HEK293 (cell line): Measurements from ENCODE around the gene DOK3.
A peak's percentile ranks its signal among the peaks of the same experiment; 100 is the strongest.

Experiments used
- CTCF ChIA-PET: fragments of 350-600 bp; formaldehyde crosslinking; extraction: SDS; loops from one replicate; lab custom pipeline; 2021; ENCODE audit warnings: antibody characterized with exemption; lab: Yijun Ruan, JAX
- POLR2A ChIA-PET: fragments of 300-600 bp; formaldehyde crosslinking; extraction: SDS; loops from one replicate; lab custom pipeline; 2020; ENCODE audit warnings: antibody characterized with exemption, inconsistent platforms; lab: Yijun Ruan, JAX
- H3K27ac ChIP-seq: fragments of 200-500 bp; sonication (Bioruptor generic); 2 replicates; pipeline ENCODE4 v1.5.1; 2014; ENCODE audit warnings: low read depth, low read length, control low read depth, inconsistent platforms; ENCODE audit errors: extremely low read depth
- H3K36me3 ChIP-seq, 2 experiments: fragments of 200-500 bp in 1 of 2; sonication (Bioruptor generic) in 1 of 2; 1 replicate in 1 of 2; 2 replicates in 1 of 2; pipeline ENCODE4 v1.5.1; 2014 to 2017; ENCODE audit warnings: inconsistent platforms in 2 of 2, low read length in 2 of 2; ENCODE audit not compliant: control insufficient read depth in 2 of 2, insufficient read depth in 1 of 2
- H3K4me1 ChIP-seq: fragments of 200-500 bp; sonication (Bioruptor generic); 2 replicates; pipeline ENCODE4 v1.5.1; 2014; ENCODE audit warnings: mild to moderate bottlenecking, low read length, inconsistent platforms; ENCODE audit not compliant: control insufficient read depth, insufficient read depth
- H3K4me3 ChIP-seq: 2 replicates; pipeline ENCODE4 v1.5.1; 2011; ENCODE audit warnings: low read depth, mild to moderate bottlenecking, control low read depth, low read length, moderate library complexity
- H3K9me3 ChIP-seq: fragments of 200-500 bp; sonication (Bioruptor generic); 2 replicates; pipeline ENCODE4 v1.5.1; 2014; ENCODE audit warnings: low read depth, low read length, inconsistent platforms; ENCODE audit not compliant: control insufficient read depth, insufficient read depth
- EGR2 ChIP-seq: fragments of 450-650 bp; formaldehyde crosslinking; IDR thresholded peaks from 2 replicates; pipeline ENCODE4 v1.5.1; 2016; ENCODE audit warnings: low read depth, missing biosample characterization, missing genetic modification characterization
- FEZF1 ChIP-seq: fragments of 450-650 bp; formaldehyde crosslinking; IDR thresholded peaks from 2 replicates; pipeline ENCODE4 v1.5.1; 2016; ENCODE audit warnings: missing biosample characterization, missing genetic modification characterization
- IKZF3 ChIP-seq: fragments of 450-650 bp; IDR thresholded peaks from 2 replicates; pipeline ENCODE4 v1.5.0; 2018; ENCODE audit warnings: missing biosample characterization, mild to moderate bottlenecking, missing genetic modification characterization, moderate library complexity
- KLF9 ChIP-seq: fragments of 450-650 bp; formaldehyde crosslinking; IDR thresholded peaks from 2 replicates; pipeline ENCODE4 v1.5.1; 2016; ENCODE audit warnings: missing biosample characterization, missing genetic modification characterization, low read depth
- TRIM28 ChIP-seq: IDR thresholded peaks from 2 replicates; pipeline ENCODE4 v1.6.1; 2011; ENCODE audit warnings: low read length, control low read depth, borderline replicate concordance
- ZFHX2 ChIP-seq: fragments of 450-650 bp; formaldehyde crosslinking; conservative IDR thresholded peaks from 2 replicates; pipeline ENCODE4 v1.5.1; 2016; ENCODE audit warnings: missing biosample characterization, missing genetic modification characterization
- ZIC2 ChIP-seq: fragments of 450-650 bp; formaldehyde crosslinking; IDR thresholded peaks from 2 replicates; pipeline ENCODE4 v1.5.1; 2016; ENCODE audit warnings: missing biosample characterization, missing genetic modification characterization
- ZNF174 ChIP-seq: fragments of 450-650 bp; formaldehyde crosslinking; IDR thresholded peaks from 2 replicates; pipeline ENCODE4 v1.5.0; 2017; ENCODE audit warnings: missing biosample characterization, mild to moderate bottlenecking, missing genetic modification characterization
- ZNF184 ChIP-seq: fragments of 450-650 bp; IDR thresholded peaks from 2 replicates; pipeline ENCODE4 v1.5.1; 2018; ENCODE audit warnings: missing biosample characterization, mild to moderate bottlenecking, missing genetic modification characterization
- ZNF24 ChIP-seq: fragments of 450-650 bp; formaldehyde crosslinking; IDR thresholded peaks from 2 replicates; pipeline ENCODE4 v1.5.1; 2016; ENCODE audit warnings: missing biosample characterization, missing genetic modification characterization
- ZNF248 ChIP-seq: fragments of 450-650 bp; formaldehyde crosslinking; IDR thresholded peaks from 2 replicates; pipeline ENCODE4 v1.5.1; 2017; ENCODE audit warnings: missing biosample characterization, missing genetic modification characterization
- ZNF292 ChIP-seq: fragments of 450-650 bp; formaldehyde crosslinking; IDR thresholded peaks from 2 replicates; pipeline ENCODE4 v1.5.1; 2016; ENCODE audit warnings: low read depth, missing biosample characterization, missing genetic modification characterization, borderline replicate concordance
- ZNF302 ChIP-seq: fragments of 450-650 bp; formaldehyde crosslinking; IDR thresholded peaks from 2 replicates; pipeline ENCODE4 v1.5.1; 2016; ENCODE audit warnings: missing biosample characterization, missing genetic modification characterization, low read depth
- ZNF530 ChIP-seq: fragments of 450-650 bp; formaldehyde crosslinking; IDR thresholded peaks from 2 replicates; pipeline ENCODE4 v1.5.1; 2016; ENCODE audit warnings: low read depth, missing biosample characterization, missing genetic modification characterization
- ZNF747 ChIP-seq: fragments of 450-650 bp; formaldehyde crosslinking; IDR thresholded peaks from 2 replicates; pipeline ENCODE4 v1.5.1; 2016; ENCODE audit warnings: missing biosample characterization, missing genetic modification characterization
- ZNF785 ChIP-seq: fragments of 450-650 bp; formaldehyde crosslinking; IDR thresholded peaks from 2 replicates; pipeline ENCODE4 v1.5.1; 2016; ENCODE audit warnings: missing biosample characterization, missing genetic modification characterization
- TF ChIP-seq, protein P1 (sequence below): fragments of 450-650 bp; formaldehyde crosslinking; IDR thresholded peaks from 2 replicates; pipeline ENCODE4 v1.5.1; 2016; ENCODE audit warnings: missing biosample characterization, missing genetic modification characterization
- TF ChIP-seq, protein P2 (sequence below): fragments of 450-650 bp; formaldehyde crosslinking; IDR thresholded peaks from 2 replicates; pipeline ENCODE4 v1.5.1; 2016; ENCODE audit warnings: missing biosample characterization, missing genetic modification characterization
- TF ChIP-seq, protein P3 (sequence below): fragments of 450-650 bp; formaldehyde crosslinking; IDR thresholded peaks from 2 replicates; pipeline ENCODE4 v1.5.1; 2016; ENCODE audit warnings: missing biosample characterization, missing genetic modification characterization
- TF ChIP-seq, protein P4 (sequence below): fragments of 450-650 bp; formaldehyde crosslinking; IDR thresholded peaks from 2 replicates; pipeline ENCODE4 v1.5.1; 2016; ENCODE audit warnings: missing biosample characterization, missing genetic modification characterization
- TF ChIP-seq, protein P5 (sequence below): fragments of 450-650 bp; formaldehyde crosslinking; IDR thresholded peaks from 2 replicates; pipeline ENCODE4 v1.5.1; 2016; ENCODE audit warnings: missing biosample characterization, missing genetic modification characterization

DOK3 gene

DNA sequence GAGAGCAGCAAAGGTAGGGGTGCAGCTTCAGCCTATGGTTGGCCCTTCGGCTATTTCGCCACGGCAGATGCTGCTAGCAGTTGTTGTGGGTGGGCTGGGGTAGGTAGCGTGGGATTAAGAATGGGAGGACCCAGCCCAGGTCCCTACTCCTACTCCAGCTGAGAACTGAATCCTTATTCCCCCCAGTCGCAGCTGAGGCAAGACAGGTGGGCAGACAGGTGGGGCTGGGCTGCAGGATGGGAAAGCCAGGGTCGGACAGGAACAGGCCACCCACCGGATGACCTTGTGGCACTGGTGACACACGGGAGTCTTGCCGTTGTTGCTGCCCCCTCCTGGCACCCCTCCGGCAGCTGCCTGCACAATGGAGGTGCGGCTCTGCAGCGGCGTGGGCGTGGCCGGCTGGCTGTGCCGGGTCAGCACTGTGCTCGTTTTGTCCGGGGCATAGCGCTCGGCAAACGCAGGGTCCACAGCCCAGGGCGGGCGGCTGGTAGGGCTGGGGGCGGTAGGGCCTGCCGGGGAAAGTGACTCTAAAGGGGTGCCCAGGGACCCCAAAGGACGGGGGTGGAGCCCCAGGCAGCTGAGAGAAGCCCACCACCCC is 20.4 kb downstream of the DOK3 start:
- Histone ChIP-seq H3K4me1 (no peaks in the 10 kb centered on the region; the same call in 1 of the 2 replicates), H3K9me3 (no peaks in the 10 kb centered on the region), H3K27ac (no peak overlapping the region), H3K4me3 (no peak overlapping the region)
- ChIA-PET CTCF (interaction anchor here (1.0 to 3.3 kb wide), 5 partner anchors 11 to 31 kb away, joined by 3 to 20 read pairs (median 5); no protein-coding TSS in a partner anchor), POLR2A (interaction anchor here (0.5 to 1.6 kb wide), 4 partner anchors 7 to 28 kb away, joined by 3 to 5 read pairs (median 3); partner anchors contain the start of gene PDLIM7)
- TF ChIP-seq KLF9 (tag by site-specific recombination) (peak; percentile 54), EGR2 (peak; percentile 69), ZNF248 (no peak), ZFHX2 (tag by site-specific recombination) (peak; percentile 57)
- TF ChIP-seq, all 188 proteins: peak for 3
- peaks cover 16 to 79% of the 10 kb centered on the region in 2 experiments; a peak in 2 of 3 replicates for H3K36me3 ChIP-seq

DNA sequence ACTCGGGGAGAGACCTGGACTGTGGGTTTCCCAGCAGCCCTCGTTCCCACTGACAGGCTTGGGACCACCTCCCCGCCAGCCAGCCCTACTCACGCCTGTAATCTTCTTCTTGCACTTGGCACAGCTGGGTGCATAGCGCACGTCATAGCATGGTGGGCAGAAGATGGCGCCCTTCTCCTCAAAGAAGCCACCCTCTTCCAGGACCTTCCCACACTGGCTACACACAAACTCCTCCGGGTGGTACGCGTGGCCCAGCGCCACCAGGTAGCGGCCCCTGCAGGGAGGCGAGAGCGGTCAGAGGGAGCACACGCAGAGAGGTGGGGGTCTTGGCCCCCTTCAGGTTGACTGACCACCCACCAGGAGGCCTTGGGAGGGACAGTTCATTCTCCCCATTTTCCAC is 21.7 kb downstream of the DOK3 start:
- CTCF ChIA-PET = interaction anchor here (1.2 to 3.3 kb wide), 4 partner anchors 11 to 14 kb away, joined by 4 to 20 read pairs (median 6); no protein-coding TSS in a partner anchor

More for the DNA sequence above, 21.7 kb downstream of the DOK3 start:
- Histone ChIP-seq H3K27ac (no peak overlapping the region), H3K9me3 (no peaks in the 10 kb centered on the region), H3K4me3 (no peak overlapping the region), H3K36me3 (peaks cover 16 to 80% of the 10 kb centered on the region in 2 experiments; a peak in 2 of 3 replicates), H3K4me1 (no peaks in the 10 kb centered on the region)
- TF ChIP-seq ZNF174 = no peak
- TF ChIP-seq, protein P1, sequence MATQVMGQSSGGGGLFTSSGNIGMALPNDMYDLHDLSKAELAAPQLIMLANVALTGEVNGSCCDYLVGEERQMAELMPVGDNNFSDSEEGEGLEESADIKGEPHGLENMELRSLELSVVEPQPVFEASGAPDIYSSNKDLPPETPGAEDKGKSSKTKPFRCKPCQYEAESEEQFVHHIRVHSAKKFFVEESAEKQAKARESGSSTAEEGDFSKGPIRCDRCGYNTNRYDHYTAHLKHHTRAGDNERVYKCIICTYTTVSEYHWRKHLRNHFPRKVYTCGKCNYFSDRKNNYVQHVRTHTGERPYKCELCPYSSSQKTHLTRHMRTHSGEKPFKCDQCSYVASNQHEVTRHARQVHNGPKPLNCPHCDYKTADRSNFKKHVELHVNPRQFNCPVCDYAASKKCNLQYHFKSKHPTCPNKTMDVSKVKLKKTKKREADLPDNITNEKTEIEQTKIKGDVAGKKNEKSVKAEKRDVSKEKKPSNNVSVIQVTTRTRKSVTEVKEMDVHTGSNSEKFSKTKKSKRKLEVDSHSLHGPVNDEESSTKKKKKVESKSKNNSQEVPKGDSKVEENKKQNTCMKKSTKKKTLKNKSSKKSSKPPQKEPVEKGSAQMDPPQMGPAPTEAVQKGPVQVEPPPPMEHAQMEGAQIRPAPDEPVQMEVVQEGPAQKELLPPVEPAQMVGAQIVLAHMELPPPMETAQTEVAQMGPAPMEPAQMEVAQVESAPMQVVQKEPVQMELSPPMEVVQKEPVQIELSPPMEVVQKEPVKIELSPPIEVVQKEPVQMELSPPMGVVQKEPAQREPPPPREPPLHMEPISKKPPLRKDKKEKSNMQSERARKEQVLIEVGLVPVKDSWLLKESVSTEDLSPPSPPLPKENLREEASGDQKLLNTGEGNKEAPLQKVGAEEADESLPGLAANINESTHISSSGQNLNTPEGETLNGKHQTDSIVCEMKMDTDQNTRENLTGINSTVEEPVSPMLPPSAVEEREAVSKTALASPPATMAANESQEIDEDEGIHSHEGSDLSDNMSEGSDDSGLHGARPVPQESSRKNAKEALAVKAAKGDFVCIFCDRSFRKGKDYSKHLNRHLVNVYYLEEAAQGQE (tag by site-specific recombination) = no peak
- no peak for TF ChIP-seq ZNF747 (tag by site-specific recombination)
- TF ChIP-seq ZNF302 (tag by site-specific recombination) = no peak
- TF ChIP-seq, protein P2, sequence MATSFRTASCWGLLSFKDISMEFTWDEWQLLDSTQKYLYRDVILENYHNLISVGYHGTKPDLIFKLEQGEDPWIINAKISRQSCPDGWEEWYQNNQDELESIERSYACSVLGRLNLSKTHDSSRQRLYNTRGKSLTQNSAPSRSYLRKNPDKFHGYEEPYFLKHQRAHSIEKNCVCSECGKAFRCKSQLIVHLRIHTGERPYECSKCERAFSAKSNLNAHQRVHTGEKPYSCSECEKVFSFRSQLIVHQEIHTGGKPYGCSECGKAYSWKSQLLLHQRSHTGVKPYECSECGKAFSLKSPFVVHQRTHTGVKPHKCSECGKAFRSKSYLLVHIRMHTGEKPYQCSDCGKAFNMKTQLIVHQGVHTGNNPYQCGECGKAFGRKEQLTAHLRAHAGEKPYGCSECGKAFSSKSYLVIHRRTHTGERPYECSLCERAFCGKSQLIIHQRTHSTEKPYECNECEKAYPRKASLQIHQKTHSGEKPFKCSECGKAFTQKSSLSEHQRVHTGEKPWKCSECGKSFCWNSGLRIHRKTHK (tag by site-specific recombination) = no peak
- 0 out of 2 replicates have a peak, but pooled peaks have one; percentile 29 for TF ChIP-seq IKZF3 (tag by site-specific recombination)
- no peak for TF ChIP-seq ZNF184 (tag by site-specific recombination)
- TF ChIP-seq, protein P3, sequence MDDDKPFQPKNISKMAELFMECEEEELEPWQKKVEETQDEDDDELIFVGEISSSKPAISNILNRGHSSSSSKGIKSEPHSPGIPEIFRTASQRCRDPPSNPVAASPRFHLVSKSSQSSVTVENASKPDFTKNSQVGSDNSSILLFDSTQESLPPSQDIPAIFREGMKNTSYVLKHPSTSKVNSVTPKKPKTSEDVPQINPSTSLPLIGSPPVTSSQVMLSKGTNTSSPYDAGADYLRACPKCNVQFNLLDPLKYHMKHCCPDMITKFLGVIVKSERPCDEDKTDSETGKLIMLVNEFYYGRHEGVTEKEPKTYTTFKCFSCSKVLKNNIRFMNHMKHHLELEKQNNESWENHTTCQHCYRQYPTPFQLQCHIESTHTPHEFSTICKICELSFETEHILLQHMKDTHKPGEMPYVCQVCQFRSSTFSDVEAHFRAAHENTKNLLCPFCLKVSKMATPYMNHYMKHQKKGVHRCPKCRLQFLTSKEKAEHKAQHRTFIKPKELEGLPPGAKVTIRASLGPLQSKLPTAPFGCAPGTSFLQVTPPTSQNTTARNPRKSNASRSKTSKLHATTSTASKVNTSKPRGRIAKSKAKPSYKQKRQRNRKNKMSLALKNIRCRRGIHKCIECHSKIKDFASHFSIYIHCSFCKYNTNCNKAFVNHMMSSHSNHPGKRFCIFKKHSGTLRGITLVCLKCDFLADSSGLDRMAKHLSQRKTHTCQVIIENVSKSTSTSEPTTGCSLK (tag by site-specific recombination) = no peak
- TF ChIP-seq FEZF1 (tag by site-specific recombination) = no peak
- no peak for TF ChIP-seq ZNF530 (tag by site-specific recombination)
- no peak for TF ChIP-seq ZNF24
- 0 out of 2 replicates have a peak, but pooled peaks have one; percentile 7 for TF ChIP-seq ZIC2 (tag by site-specific recombination)
- TF ChIP-seq ZNF785 (tag by site-specific recombination) = no peak
- TF ChIP-seq, protein P4, sequence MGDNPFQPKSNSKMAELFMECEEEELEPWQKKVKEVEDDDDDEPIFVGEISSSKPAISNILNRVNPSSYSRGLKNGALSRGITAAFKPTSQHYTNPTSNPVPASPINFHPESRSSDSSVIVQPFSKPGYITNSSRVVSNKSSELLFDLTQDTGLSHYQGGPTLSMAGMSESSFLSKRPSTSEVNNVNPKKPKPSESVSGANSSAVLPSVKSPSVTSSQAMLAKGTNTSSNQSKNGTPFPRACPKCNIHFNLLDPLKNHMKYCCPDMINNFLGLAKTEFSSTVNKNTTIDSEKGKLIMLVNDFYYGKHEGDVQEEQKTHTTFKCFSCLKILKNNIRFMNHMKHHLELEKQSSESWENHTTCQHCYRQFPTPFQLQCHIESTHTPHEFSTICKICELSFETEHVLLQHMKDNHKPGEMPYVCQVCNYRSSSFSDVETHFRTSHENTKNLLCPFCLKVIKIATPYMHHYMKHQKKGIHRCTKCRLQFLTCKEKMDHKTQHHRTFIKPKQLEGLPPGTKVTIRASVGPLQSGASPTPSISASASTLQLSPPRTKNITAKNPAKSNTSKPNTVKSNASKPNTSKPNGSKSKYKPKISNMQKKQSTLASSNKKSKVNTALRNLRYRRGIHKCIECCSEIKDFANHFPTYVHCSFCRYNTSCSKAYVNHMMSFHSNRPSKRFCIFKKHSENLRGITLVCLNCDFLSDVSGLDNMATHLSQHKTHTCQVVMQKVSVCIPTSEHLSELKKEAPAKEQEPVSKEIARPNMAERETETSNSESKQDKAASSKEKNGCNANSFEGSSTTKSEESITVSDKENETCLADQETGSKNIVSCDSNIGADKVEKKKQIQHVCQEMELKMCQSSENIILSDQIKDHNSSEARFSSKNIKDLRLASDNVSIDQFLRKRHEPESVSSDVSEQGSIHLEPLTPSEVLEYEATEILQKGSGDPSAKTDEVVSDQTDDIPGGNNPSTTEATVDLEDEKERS = no peak
- no peak for TF ChIP-seq TRIM28
- no peak for TF ChIP-seq ZNF292 (tag by site-specific recombination)
- TF ChIP-seq, protein P5, sequence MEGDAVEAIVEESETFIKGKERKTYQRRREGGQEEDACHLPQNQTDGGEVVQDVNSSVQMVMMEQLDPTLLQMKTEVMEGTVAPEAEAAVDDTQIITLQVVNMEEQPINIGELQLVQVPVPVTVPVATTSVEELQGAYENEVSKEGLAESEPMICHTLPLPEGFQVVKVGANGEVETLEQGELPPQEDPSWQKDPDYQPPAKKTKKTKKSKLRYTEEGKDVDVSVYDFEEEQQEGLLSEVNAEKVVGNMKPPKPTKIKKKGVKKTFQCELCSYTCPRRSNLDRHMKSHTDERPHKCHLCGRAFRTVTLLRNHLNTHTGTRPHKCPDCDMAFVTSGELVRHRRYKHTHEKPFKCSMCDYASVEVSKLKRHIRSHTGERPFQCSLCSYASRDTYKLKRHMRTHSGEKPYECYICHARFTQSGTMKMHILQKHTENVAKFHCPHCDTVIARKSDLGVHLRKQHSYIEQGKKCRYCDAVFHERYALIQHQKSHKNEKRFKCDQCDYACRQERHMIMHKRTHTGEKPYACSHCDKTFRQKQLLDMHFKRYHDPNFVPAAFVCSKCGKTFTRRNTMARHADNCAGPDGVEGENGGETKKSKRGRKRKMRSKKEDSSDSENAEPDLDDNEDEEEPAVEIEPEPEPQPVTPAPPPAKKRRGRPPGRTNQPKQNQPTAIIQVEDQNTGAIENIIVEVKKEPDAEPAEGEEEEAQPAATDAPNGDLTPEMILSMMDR = peak; percentile 52; the same call in 1 of the 2 replicates
- POLR2A ChIA-PET = interaction anchor here (1.1 kb wide), 1 partner anchor 16 kb away, joined by 3 read pairs; no protein-coding TSS in a partner anchor
